Left ventricle myocardium superior (tissue), 1 donor: ENCODE measurements around the gene ADGRB3. TPM values are rescaled to one million over a fixed set of nuclear protein-coding genes. Genes with fewer than 3 reads are reported as not detected.
"Not testable (repeated sequence)": the region's sequence is repeated elsewhere in the genome, so short reads cannot be mapped to it uniquely, and the experiment has no call there.

Experiments used
- ATAC-seq: fragments of 200-7000 bp; cut with Tn5 transposase; one replicate; pipeline ENCODE4 v1.9.1; 2020; ENCODE audit warnings: mild to moderate bottlenecking, moderate library complexity
- DNase-seq: peaks from one replicate; pipeline ENCODE4 v3.0.0-alpha.2; 2020
- intact Hi-C: fragments of 100-400 bp; cut with micrococcal nuclease; formaldehyde crosslinking; loops from one replicate; pipeline ENCODE4 v1.11.0; 2022
- total RNA-seq: library from RNA; stranded (reverse); fragmentation: NEBNext Ultra II Directional; extraction: Animal tissue kit (Norgen Biotek cat#: 25700); gene quantifications from one replicate; pipeline ENCODE4 v1.2.1, GENCODE V29; 2021
- donor health status: DM: no; HTN: yes; CAD: no; lungs with severe emphysema.

Gene ADGRB3
- total RNA-seq, 1 donor from 2014 or later, result 0.89 TPM

- ATAC-seq, result no peak
- intact Hi-C loops, result no loop called here
- no peak for DNase-seq
Observed at GRCh38 chr6:69238067-69238466, 603.0 kb downstream of the ADGRB3 start.

GRCh38 chr6:69246983-69247382 lies 611.9 kb downstream of the ADGRB3 start:
- intact Hi-C loops, result no loop called here
- ATAC-seq, result no peak

GRCh38 chr6:69261010-69261409 lies 625.9 kb downstream of the ADGRB3 start:
- ATAC-seq, result no peak
- intact Hi-C loops, result no loop called here
- no peak for DNase-seq

More at GRCh38 chr6:69246983-69247382, 611.9 kb downstream of the ADGRB3 start:
- no peak for DNase-seq

- intact Hi-C loops, result no loop called here
- DNase-seq (no peak), ATAC-seq (no peak)
Observed at GRCh38 chr6:69263297-69263696, 628.2 kb downstream of the ADGRB3 start.

GRCh38 chr6:69265090-69265489 lies 630.0 kb downstream of the ADGRB3 start:
- ATAC-seq (no peak), DNase-seq (no peak)
- intact Hi-C loops, result no loop called here

GRCh38 chr6:69265706-69266105 lies 630.6 kb downstream of the ADGRB3 start:
- ATAC-seq, result no peak

GRCh38 chr6:69276204-69276603 lies 641.1 kb downstream of the ADGRB3 start:
- DNase-seq (no peak), ATAC-seq (no peak)
- intact Hi-C loops, result no loop called here

More at GRCh38 chr6:69265706-69266105, 630.6 kb downstream of the ADGRB3 start:
- intact Hi-C loops, result no loop called here
- no peak for DNase-seq

GRCh38 chr6:69279805-69280204 lies 644.7 kb downstream of the ADGRB3 start:
- ATAC-seq, result peak; percentile 46
- DNase-seq, result peak; percentile 26
- intact Hi-C loops, result no loop called here

GRCh38 chr6:69280858-69281257 lies 645.8 kb downstream of the ADGRB3 start:
- DNase-seq (no peak), ATAC-seq (no peak)
- intact Hi-C loops, result no loop called here

GRCh38 chr6:69284176-69284730 lies 649.2 kb downstream of the ADGRB3 start:
- ATAC-seq, result no peak
- DNase-seq, result no peak
- intact Hi-C loops, result no loop called here

- intact Hi-C loops, result no loop called here
- ATAC-seq (no peak), DNase-seq (no peak)
Observed at GRCh38 chr6:69285054-69285453, 650.0 kb downstream of the ADGRB3 start.

- DNase-seq (no peak), ATAC-seq (no peak)
- intact Hi-C loops, result no loop called here
Observed at GRCh38 chr6:69286331-69286730, 651.2 kb downstream of the ADGRB3 start.

- intact Hi-C loops, ATAC-seq, DNase-seq: not testable (repeated sequence)
Observed at GRCh38 chr6:69288198-69288597, 653.1 kb downstream of the ADGRB3 start.

- intact Hi-C loops, result no loop called here
- ATAC-seq, result peak; percentile 75
- DNase-seq, result no peak
Observed at GRCh38 chr6:69289689-69290495, 654.8 kb downstream of the ADGRB3 start.

- intact Hi-C loops, result no loop called here
- DNase-seq (no peak), ATAC-seq (no peak)
Observed at GRCh38 chr6:69293471-69293870, 658.4 kb downstream of the ADGRB3 start.

- intact Hi-C loops, result no loop called here
- DNase-seq (no peak), ATAC-seq (peak; percentile 61)
Observed at GRCh38 chr6:69294407-69294806, 659.3 kb downstream of the ADGRB3 start.

GRCh38 chr6:69294862-69295261 lies 659.8 kb downstream of the ADGRB3 start:
- ATAC-seq, result peak; percentile 69
- intact Hi-C loops, result no loop called here
- no peak for DNase-seq

GRCh38 chr6:69303382-69303781 lies 668.3 kb downstream of the ADGRB3 start:
- ATAC-seq (no peak), DNase-seq (no peak)
- intact Hi-C loops, result no loop called here

GRCh38 chr6:69305456-69305855 lies 670.4 kb downstream of the ADGRB3 start:
- ATAC-seq (no peak), DNase-seq (no peak)
- intact Hi-C loops, result no loop called here

- ATAC-seq (no peak), DNase-seq (no peak)
- intact Hi-C loops, result no loop called here
Observed at GRCh38 chr6:69308584-69308983, 673.5 kb downstream of the ADGRB3 start.

- DNase-seq (no peak), ATAC-seq (no peak)
- intact Hi-C loops, result no loop called here
Observed at GRCh38 chr6:69311888-69312287, 676.8 kb downstream of the ADGRB3 start.
